Activated CD8-positive, alpha-beta memory T cell treated with anti-CD3 and anti-CD28 coated beads for 24 hours (primary cell): Measurements from ENCODE around the gene CENATAC.
"Not testable (repeated sequence)": the region's sequence is repeated elsewhere in the genome, so short reads cannot be mapped to it uniquely, and the experiment has no call there.

Experiments used
- DNase-seq: peaks from one replicate; pipeline ENCODE4 v3.0.0-alpha.2; 2020

Gene CENATAC

GRCh38 chr11:118997627-118998387, at the start of gene CENATAC:
CENATAC (plus strand) TSS chr11:118998138; CDS start chr11:118998198, 60 bp downstream.
- DNase-seq = peak; percentile 98

DNA sequence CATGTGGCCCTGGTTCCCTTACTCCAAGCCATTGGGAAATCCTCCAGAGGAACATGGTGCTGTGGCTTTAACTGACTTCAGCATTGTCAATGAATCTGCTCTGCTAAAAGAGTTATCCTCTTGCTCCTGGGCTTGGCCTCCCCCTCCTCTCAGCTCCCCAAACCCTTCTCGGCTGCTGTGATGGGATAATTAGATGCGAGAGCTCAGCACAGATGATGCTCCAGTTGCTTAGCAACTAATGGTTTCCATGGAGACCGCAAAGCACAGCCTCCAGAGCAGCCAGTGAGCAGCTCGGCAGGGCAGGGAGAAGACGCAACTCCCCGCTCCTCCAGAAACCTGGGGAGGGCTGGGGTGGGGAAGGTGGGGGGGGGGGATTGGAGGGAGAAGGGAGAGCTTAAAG, 44.7 kb upstream of the CENATAC start:
- DNase-seq = no peak

DNA sequence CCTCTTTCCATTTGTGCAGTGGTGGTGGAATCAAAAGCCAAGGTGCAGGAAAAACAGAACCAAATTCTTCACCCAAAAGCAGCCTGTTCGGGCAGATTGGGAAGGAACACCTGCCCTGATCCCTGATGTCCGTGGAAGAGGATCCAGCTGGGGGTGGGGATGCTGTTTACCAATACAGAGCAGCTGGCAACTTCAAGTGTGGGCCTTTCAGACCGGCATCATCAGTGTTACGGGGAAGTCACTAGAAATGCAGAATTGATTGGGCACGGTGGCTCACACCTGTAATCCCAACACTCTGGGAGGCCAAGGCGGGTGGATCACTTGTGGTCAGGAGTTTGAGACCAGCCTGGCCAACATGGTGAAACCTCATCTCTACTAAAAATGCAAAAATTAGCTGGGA, 44.0 kb upstream of the CENATAC start:
- DNase-seq = not testable (repeated sequence)

GRCh38 chr11:118956094-118956846, 41.7 kb upstream of the CENATAC start, which contains the start of gene UPK2:
UPK2 (plus strand) TSS chr11:118956298; CDS start chr11:118956351, 53 bp downstream.
- peak; percentile 96 for DNase-seq

DNA sequence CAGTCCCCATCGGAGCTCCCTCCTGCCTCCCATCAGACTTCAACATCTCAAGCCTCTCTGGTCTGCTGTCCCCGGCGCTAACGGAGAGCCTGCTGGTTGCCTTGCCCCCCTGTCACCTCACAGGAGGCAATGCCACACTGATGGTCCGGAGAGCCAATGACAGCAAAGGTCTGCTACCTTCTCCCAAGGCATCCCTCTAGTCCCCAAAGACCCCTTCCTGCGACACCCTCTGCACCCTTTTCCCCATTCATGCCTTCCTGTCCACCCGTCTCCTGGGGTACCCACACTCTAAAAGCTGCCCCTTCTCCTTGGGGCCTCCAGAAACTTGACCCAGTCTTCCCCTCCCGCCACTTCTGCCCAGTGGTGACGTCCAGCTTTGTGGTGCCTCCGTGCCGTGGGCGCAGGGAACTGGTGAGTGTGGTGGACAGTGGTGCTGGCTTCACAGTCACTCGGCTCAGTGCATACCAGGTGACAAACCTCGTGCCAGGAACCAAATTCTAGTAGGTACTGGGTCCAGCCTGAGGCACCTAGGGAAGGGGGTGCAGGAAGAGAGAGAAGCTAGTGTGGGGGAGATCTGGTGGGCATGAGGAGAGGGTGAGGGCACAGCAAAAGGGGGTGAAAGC, 41.0 kb upstream of the CENATAC start:
- no peak for DNase-seq

- DNase-seq = no peak
Measured at GRCh38 chr11:118957549-118957948, 40.4 kb upstream of the CENATAC start.

- no peak for DNase-seq
Measured at GRCh38 chr11:118957968-118958367, 40.0 kb upstream of the CENATAC start.

DNA sequence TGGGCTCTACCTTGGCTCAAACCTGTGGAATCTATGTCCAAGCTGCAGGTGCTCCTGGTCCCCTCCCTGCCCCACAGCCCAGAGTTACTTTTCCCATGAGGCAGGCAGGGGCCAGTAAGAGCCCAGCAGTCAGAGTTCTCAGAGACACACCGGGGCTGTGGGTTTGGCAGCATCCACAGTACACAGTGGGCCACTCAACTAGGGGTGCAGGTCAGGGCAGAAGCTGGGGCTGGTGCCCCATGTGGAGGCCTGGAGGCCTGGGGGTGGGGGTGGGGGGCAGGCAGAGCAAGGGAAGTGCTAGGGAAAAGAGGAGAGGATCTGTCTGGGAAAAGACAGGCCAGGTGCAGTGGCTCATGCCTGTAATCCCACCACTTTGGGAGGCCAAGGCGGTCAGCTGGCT, 39.4 kb upstream of the CENATAC start:
- no peak for DNase-seq

DNA sequence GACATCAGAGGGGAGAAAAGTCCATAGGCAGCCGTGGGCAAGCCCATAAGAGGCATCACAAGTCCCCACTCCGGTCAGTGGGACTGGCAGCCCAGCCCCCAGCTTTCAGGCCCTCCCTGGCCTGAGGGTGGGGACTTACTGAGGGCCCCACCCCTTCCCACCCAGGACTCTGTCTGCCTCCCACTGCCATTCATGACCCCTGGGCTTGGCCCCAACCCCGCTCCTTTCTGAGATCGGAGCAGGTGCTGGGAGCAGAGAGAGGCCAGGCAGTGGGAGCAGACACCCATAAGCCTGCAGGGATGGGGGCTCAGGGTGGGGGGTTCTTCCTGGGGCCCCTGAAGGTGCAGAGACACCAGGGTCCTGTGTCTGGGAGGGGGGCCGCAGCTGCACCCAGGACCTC, 36.7 kb upstream of the CENATAC start:
- no peak for DNase-seq

DNA sequence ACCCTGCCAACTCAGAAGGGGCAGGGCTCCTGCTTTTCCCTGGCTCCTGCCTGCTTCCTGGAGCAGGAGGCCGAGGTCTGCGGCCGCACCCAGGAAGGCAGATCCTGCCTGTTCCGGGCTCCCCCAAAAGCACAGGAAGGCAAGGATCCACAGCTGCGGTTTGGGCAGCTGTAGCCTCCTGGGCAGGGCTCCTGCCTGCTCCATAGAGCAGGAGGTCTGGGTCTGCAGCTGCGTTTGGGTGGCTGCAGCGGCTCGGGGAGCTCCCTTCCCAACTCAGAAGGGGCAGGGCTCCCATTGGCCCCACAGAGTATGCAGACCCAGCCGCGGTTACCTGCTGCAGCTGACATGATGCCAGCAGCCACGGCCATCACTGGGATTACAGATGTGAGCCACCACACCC, 36.3 kb upstream of the CENATAC start:
- DNase-seq = no peak

DNA sequence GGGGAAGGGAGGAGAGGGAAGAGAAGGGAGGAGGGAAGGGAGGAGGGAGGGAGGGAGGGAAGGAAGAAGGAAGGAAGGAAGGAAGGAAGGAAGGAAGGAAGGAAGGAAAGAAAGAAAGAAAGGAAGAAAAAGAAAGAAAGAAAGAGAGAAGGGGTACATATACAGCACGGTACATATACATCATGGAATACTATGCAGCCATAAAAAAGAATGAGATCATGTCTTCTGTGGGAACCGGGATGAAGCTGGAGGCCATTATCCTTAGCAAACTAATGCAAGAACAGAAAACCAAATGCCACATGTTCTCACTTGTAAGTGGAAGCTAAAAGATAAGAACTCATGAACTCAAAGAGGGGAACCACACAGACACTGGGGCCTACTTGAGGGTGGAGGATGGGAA, 28.4 kb upstream of the CENATAC start:
- not testable (repeated sequence) for DNase-seq

DNA sequence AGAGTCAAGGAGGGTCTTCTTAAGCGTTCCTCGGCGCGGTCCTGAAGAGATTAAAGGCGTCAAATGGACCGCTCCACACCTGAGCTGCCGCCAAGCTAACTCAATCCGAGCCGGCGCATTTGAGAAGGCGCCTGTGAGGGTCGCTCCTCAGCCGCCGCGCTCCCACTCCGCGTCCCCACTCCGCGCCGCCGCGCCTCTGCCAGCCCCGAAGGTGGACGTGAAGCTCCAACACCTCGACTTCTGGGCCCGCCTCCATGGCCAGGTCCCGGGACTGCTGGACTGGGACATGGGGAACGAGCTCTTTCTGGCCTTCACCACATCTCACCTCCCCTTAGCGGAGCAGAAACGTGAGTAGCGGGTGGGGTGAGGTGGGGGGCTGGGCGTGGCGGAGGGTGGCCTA, 26.3 kb upstream of the CENATAC start, which contains the start of gene FOXR1:
FOXR1 (plus strand) TSS at position 116 of the 400 bp plus-strand sequence; CDS start at position 287, 171 bp downstream.
- no peak for DNase-seq

DNA sequence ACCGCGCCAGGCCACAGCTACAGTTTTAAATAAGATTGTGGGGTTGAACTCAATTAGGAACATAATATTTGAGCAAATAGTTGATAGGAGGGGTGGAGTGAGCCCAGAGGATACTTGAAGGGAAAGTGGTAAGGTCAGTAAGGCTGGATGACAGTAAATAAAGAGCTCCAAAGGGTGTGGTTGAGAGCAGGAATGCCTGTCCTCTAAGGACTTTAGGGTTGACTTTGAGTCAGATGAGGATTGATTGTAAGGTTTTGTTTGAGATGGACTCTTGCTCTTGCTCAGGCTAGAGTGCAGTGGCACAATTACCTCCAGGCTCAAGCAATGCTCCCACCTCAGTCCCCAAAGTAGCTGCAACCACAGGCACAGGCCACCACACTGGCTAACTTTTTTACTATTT, 24.0 kb upstream of the CENATAC start:
- DNase-seq = no peak

GRCh38 chr11:118975771-118976709, 21.9 kb upstream of the CENATAC start:
- no peak for DNase-seq

GRCh38 chr11:118979434-118979833, 18.5 kb upstream of the CENATAC start:
- DNase-seq = no peak

GRCh38 chr11:118980191-118980881, 17.6 kb upstream of the CENATAC start:
- no peak for DNase-seq

DNA sequence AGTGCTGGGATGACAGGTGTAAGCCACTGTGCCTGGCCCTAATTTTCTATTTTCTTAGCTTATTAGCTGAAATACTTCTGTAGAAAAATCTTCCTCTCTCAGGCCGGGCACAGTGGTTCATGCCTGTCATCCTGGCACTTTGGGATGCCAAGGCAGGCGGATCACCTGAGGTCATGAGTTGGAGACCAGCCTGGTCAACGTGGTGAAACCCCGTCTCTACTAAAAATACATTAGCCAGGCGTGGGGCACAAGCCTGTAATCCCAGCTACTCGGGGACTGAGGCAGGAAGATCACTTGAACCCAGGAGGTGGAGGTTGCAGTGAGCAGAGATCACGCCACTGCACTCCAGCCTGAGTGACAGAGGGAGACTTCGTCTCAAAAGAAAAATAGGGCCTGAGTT, 13.6 kb upstream of the CENATAC start:
- DNase-seq = not testable (repeated sequence)

DNA sequence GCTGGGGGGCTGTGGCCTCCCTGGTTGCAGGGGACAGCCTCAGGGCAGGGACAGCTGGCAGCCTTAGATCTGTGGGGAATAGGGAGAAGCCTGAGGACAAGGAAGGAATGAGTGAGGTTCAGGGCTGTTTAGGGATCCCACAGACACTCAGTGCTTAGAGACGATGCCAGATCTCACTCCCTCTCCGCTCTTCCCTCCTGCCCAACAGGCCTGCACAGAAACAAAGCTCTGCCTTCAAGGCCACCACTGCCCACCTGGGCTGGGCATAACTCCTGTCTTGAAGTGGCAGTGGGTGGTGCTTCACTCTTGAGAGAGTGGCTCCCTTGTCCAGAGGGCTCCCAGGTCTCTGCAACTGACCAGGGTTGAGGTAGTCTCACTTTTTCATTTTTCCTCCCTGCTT, 13.1 kb upstream of the CENATAC start:
- DNase-seq = no peak

DNA sequence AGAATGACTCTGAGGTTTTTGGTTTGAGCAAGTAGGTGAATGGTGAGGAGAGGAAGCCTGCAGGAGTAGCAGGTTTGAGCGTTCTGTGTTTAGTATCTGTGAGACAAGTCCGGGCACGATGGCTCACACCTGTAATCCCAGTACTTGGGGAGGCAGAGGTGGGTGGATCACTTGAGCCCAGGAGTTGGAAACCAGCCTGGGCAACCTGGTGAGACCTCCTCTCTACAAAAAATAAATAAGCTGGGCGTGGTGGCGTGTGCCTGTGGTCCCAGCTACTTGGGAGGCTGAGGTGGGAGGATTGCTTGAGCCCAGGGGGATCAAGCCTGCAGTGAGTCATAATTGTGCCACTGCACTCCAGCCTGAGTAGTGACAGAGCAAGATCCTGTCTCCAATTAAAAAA, 9.7 kb upstream of the CENATAC start:
- DNase-seq = no peak

- not testable (repeated sequence) for DNase-seq
Measured at GRCh38 chr11:118991486-118992038, 6.4 kb upstream of the CENATAC start.

GRCh38 chr11:118996926-118997626, 862 bp upstream of the CENATAC start:
- DNase-seq = peak; percentile 68
